ENCODE data around the gene TMEM139.

TMEM139 gene

DNA sequence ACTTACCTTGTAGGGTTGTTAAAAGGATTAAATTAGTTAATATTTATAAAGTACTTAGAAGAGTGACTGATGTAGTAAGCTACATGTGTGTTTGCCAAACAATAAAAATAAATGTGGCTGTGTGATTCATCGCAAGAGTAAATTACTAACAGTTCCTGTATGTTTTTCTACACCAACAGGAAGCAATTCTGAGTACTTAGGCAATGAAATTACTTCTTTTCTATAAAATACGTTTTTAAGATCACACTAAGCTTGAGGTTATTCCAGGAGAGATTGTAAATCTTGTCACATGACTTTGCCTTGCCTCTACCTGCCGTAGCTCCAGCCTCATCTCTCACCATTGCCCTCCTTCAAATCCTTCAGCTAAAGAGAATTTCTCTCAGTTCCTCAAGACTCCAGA, 39.6 kb upstream of the TMEM139 start:
- no peaks in the 10 kb centered on the region for H3K9me3 ChIP-seq (ENCODE audit: insufficient read depth, low read depth, low read length)
- H3K36me3 ChIP-seq (ENCODE audit: insufficient read depth, low read depth, low read length) = no peaks in the 10 kb centered on the region
- H3K4me3 ChIP-seq (ENCODE audit: low read length) = no peak overlapping the region
- H3K27ac ChIP-seq (ENCODE audit: low read length) = no peak overlapping the region
- H3K4me1 ChIP-seq (ENCODE audit: insufficient read depth, low read length) = no peaks in the 10 kb centered on the region
- peaks cover 10% of the 10 kb centered on the region for H3K27me3 ChIP-seq (ENCODE audit: insufficient read depth, low read length)
- H3K9ac ChIP-seq (ENCODE audit: low read depth, low read length) = no peak overlapping the region

DNA sequence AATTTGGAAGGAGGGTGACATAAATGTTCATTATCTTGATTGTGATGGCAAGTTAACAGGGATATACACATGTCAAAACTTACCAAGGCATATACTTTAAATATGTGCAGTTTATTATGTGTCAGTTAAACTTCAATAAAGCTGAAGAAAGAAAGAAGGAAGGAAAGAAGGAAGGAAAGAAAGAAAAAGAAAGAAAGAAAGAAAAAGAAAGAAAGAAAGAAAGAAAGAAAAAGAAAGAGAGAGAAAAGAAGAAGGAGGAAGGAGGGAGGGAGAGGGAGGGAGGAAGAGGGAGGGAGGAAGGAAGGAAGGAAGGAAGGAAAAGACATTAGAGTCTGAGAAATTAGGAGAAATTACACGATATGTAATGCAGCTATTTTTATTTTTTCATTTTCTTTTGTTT, 37.4 kb upstream of the TMEM139 start:
- no peak overlapping the region for H3K9ac ChIP-seq (ENCODE audit: low read depth, low read length)
- H3K4me3 ChIP-seq (ENCODE audit: low read length) = no peak overlapping the region
- no peaks in the 10 kb centered on the region for H3K9me3 ChIP-seq (ENCODE audit: insufficient read depth, low read depth, low read length)
- H3K27ac ChIP-seq (ENCODE audit: low read length) = no peak overlapping the region
- no peaks in the 10 kb centered on the region for H3K27me3 ChIP-seq (ENCODE audit: insufficient read depth, low read length)
- H3K4me1 ChIP-seq (ENCODE audit: insufficient read depth, low read length) = no peaks in the 10 kb centered on the region
- no peaks in the 10 kb centered on the region for H3K36me3 ChIP-seq (ENCODE audit: insufficient read depth, low read depth, low read length)

DNA sequence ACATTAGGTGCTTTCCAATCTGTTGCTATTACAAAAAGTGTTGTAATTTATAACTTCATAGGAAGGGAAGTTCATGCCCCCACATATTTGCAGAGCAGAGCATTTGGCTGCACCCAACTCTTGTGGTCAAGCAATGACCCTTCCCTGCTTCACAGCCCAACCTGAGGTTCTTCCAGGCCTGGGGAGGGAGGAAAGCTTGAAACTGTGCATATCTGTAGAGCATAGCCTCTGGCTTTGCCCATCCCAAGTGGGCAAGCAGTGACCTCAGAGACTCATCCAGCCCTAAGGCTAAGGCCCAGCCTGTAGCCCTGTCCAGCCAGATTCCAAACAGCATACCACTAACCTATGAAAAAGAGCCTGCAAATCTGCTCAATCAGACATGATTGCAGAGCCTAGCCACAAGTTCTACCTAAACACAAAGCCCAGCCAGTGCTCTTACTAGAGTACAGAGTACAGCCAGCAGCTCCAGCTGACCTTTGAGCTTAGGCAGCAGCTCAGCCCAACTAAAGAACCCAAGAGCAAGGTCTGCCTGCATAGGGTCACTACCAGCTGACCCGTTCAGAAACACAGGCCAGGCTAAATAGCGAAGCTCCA, 35.9 kb upstream of the TMEM139 start:
- Histone ChIP-seq H3K27ac (ENCODE audit: low read length) (no peak overlapping the region), H3K4me1 (ENCODE audit: insufficient read depth, low read length) (no peaks in the 10 kb centered on the region), H3K9me3 (ENCODE audit: insufficient read depth, low read depth, low read length) (no peaks in the 10 kb centered on the region)

DNA sequence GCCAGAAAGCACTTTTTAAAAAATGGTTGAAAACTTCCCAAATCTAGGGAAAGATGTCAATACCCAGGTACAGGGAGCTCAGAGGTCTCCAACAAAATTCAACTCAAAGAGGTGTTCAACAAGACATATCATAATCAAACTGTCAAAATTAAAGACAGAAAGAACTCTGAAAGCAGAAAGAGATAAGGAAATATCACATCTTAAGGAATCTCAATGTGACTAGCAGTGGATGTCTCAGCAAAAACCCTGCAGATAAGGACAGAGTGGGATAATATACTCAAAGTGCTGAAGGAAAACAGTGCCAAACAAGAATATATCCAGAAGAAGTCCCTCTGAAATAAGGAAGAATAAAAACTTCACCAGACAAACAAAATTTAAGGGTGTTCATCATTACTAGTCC, 34.6 kb upstream of the TMEM139 start:
- no peaks in the 10 kb centered on the region for H3K36me3 ChIP-seq (ENCODE audit: insufficient read depth, low read depth, low read length)

More for the DNA sequence above, 35.9 kb upstream of the TMEM139 start:
- no peak overlapping the region for H3K9ac ChIP-seq (ENCODE audit: low read depth, low read length)
- no peaks in the 10 kb centered on the region for H3K27me3 ChIP-seq (ENCODE audit: insufficient read depth, low read length)
- H3K36me3 ChIP-seq (ENCODE audit: insufficient read depth, low read depth, low read length) = no peaks in the 10 kb centered on the region
- H3K4me3 ChIP-seq (ENCODE audit: low read length) = no peak overlapping the region

DNA sequence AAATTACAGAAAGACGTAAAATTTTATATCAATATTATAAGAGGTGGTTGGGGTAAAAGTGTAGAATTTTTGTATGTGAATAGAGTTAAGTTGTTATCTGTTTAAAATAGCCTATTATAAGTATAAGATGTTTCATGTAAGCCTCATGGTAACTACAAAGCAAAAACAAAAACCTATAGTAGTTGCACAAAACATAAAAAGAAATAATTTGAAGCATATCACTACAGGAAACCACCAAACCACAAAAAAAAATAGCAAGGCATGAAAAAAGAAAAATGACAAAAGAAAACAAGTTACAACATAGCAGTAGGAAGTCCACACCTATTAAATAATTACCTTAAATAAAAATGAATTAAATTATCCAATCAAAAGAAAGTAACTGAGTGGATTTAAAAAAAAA, 33.9 kb upstream of the TMEM139 start:
- Histone ChIP-seq H3K27me3 (ENCODE audit: insufficient read depth, low read length) (no peaks in the 10 kb centered on the region), H3K4me3 (ENCODE audit: low read length) (no peak overlapping the region), H3K9me3 (ENCODE audit: insufficient read depth, low read depth, low read length) (no peaks in the 10 kb centered on the region), H3K27ac (ENCODE audit: low read length) (no peak overlapping the region), H3K36me3 (ENCODE audit: insufficient read depth, low read depth, low read length) (no peaks in the 10 kb centered on the region), H3K4me1 (ENCODE audit: insufficient read depth, low read length) (no peaks in the 10 kb centered on the region), H3K9ac (ENCODE audit: low read depth, low read length) (no peak overlapping the region)

More for the DNA sequence above, 34.6 kb upstream of the TMEM139 start:
- Histone ChIP-seq H3K27ac (ENCODE audit: low read length) (no peak overlapping the region), H3K9ac (ENCODE audit: low read depth, low read length) (no peak overlapping the region), H3K4me3 (ENCODE audit: low read length) (no peak overlapping the region), H3K9me3 (ENCODE audit: insufficient read depth, low read depth, low read length) (no peaks in the 10 kb centered on the region), H3K27me3 (ENCODE audit: insufficient read depth, low read length) (no peaks in the 10 kb centered on the region), H3K4me1 (ENCODE audit: insufficient read depth, low read length) (no peaks in the 10 kb centered on the region)

DNA sequence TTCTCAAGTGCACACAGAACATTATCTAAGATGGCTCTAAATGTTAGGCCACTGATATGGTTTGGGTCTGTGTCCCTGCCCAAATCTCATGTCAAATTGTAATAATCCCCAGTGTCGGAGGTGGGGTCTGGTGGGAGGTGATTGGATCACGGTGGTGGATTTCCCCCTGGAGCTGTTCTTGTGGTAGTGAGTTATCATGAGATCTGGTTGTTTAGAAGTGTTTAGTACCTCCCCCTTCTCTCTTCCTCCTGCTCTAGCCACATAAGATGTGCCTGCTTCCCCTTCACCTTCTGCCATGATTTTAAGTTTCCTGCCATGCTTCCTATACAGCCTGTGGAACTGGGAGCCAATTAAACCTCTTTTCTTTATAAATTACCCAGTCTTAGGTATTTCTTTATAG, 32.8 kb upstream of the TMEM139 start:
- no peaks in the 10 kb centered on the region for H3K9me3 ChIP-seq (ENCODE audit: insufficient read depth, low read depth, low read length)
- H3K4me1 ChIP-seq (ENCODE audit: insufficient read depth, low read length) = no peaks in the 10 kb centered on the region
- no peaks in the 10 kb centered on the region for H3K36me3 ChIP-seq (ENCODE audit: insufficient read depth, low read depth, low read length)
- no peak overlapping the region for H3K27ac ChIP-seq (ENCODE audit: low read length)
- H3K4me3 ChIP-seq (ENCODE audit: low read length) = no peak overlapping the region
- H3K9ac ChIP-seq (ENCODE audit: low read depth, low read length) = no peak overlapping the region
- H3K27me3 ChIP-seq (ENCODE audit: insufficient read depth, low read length) = no peaks in the 10 kb centered on the region

DNA sequence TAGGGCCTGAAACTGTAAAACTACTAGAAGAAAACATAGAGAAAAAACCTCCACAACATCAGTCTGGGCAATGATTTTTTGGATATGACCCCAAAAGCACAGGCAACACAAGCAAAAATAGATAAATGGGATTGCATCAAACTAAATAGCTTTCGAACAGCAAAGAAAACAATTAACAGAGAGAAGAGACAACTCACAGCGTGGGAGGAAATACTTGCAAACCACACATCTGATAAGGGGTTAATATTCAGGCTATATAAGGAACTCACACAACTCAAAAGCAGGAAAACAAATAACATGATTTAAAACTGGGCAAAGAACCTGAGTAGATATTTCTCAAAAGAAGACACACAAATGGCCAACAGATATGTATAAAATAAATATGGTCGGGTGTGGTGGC, 29.2 kb upstream of the TMEM139 start:
- no peak overlapping the region for H3K9ac ChIP-seq (ENCODE audit: low read depth, low read length)
- no peaks in the 10 kb centered on the region for H3K27me3 ChIP-seq (ENCODE audit: insufficient read depth, low read length)
- no peaks in the 10 kb centered on the region for H3K36me3 ChIP-seq (ENCODE audit: insufficient read depth, low read depth, low read length)
- no peak overlapping the region for H3K4me3 ChIP-seq (ENCODE audit: low read length)
- H3K4me1 ChIP-seq (ENCODE audit: insufficient read depth, low read length) = no peaks in the 10 kb centered on the region
- H3K27ac ChIP-seq (ENCODE audit: low read length) = no peak overlapping the region
- H3K9me3 ChIP-seq (ENCODE audit: insufficient read depth, low read depth, low read length) = no peaks in the 10 kb centered on the region

DNA sequence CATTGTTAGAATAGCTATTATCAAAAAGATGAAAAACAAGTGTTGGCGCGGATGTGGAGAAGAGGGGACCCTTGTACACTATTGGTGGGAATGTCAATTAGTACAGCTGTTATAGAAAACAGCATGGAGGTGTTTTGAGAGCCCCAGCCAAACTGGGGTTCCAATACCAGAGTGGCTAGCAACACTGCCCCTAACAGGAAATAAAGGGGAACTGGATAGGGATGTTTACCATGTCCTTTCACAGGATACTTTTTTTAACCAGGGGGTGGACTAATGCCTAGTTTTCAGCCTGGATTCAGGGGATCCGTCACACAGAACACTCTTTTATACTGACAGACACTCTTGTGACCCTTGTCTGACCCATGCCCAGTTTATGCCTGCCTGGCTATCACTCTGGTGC, 28.4 kb upstream of the TMEM139 start:
- Histone ChIP-seq H3K9ac (ENCODE audit: low read depth, low read length) (no peak overlapping the region), H3K36me3 (ENCODE audit: insufficient read depth, low read depth, low read length) (no peaks in the 10 kb centered on the region), H3K27ac (ENCODE audit: low read length) (no peak overlapping the region), H3K9me3 (ENCODE audit: insufficient read depth, low read depth, low read length) (no peaks in the 10 kb centered on the region), H3K4me1 (ENCODE audit: insufficient read depth, low read length) (no peaks in the 10 kb centered on the region), H3K27me3 (ENCODE audit: insufficient read depth, low read length) (no peaks in the 10 kb centered on the region), H3K4me3 (ENCODE audit: low read length) (no peak overlapping the region)

DNA sequence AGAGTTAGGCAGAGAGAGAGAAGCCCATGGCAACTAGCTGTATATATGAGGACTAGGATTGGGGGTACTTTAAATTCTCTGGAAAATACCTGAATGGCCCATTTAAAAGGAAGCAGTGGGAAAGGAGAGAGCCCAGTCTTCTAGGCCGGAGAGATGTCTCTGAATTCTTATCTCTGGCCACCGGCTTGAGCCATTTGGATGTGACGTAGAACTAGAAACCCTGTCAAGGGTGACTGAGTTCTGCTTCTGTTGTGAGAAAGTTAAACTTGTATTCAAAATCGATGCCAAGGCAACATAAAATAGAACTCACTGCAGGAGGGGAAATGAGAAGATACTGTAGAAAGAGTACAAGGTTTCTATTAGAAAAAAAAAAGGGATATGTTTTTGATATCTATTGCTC, 27.8 kb upstream of the TMEM139 start:
- Histone ChIP-seq H3K36me3 (ENCODE audit: insufficient read depth, low read depth, low read length) (no peaks in the 10 kb centered on the region), H3K9me3 (ENCODE audit: insufficient read depth, low read depth, low read length) (no peaks in the 10 kb centered on the region), H3K9ac (ENCODE audit: low read depth, low read length) (no peak overlapping the region), H3K27me3 (ENCODE audit: insufficient read depth, low read length) (no peaks in the 10 kb centered on the region), H3K4me1 (ENCODE audit: insufficient read depth, low read length) (no peaks in the 10 kb centered on the region), H3K27ac (ENCODE audit: low read length) (no peak overlapping the region), H3K4me3 (ENCODE audit: low read length) (no peak overlapping the region)

DNA sequence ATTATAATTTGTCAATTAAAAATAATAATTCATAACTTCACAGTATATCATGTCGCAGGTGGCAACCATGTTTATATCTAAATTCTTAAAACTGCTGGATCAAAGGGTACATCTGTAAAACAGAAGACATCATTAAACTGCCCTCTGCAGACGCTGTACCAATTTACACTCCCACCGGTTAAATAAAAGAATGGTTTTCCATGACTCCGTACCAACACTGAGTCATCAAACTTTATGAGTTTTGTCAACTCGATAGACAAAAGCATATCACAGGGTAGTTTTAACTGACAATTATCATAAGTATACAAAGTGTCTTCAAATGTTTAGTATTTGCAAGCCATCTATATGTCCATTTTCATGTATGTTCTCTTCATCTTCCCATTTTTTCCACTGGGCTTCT, 27.3 kb upstream of the TMEM139 start:
- H3K27me3 ChIP-seq (ENCODE audit: insufficient read depth, low read length) = no peaks in the 10 kb centered on the region
- H3K4me1 ChIP-seq (ENCODE audit: insufficient read depth, low read length) = no peaks in the 10 kb centered on the region
- no peaks in the 10 kb centered on the region for H3K9me3 ChIP-seq (ENCODE audit: insufficient read depth, low read depth, low read length)
- H3K27ac ChIP-seq (ENCODE audit: low read length) = no peak overlapping the region
- no peak overlapping the region for H3K9ac ChIP-seq (ENCODE audit: low read depth, low read length)
- H3K4me3 ChIP-seq (ENCODE audit: low read length) = no peak overlapping the region
- H3K36me3 ChIP-seq (ENCODE audit: insufficient read depth, low read depth, low read length) = no peaks in the 10 kb centered on the region

DNA sequence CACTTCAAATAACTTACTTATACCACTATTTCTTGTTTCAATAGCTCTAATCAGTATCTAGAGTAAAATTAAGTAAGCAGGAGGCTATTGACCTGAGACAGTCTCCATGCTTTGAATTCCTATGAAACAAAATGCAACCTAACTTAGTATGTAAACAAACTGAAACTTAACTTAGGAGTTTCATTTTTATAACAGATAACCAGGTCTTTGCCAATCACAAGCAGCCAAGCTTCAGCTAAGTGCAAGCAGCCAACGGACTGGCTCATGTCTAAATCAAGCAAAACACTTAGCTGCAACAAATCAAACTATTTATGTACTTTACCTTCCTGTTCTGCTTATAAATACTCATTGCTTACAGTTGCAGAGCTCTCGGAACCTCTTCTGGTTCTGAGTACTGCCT, 25.9 kb upstream of the TMEM139 start:
- Histone ChIP-seq H3K27me3 (ENCODE audit: insufficient read depth, low read length) (no peaks in the 10 kb centered on the region; the same call in 1 of the 2 replicates), H3K4me1 (ENCODE audit: insufficient read depth, low read length) (no peaks in the 10 kb centered on the region), H3K4me3 (ENCODE audit: low read length) (no peak overlapping the region), H3K36me3 (ENCODE audit: insufficient read depth, low read depth, low read length) (no peaks in the 10 kb centered on the region), H3K9ac (ENCODE audit: low read depth, low read length) (no peak overlapping the region), H3K9me3 (ENCODE audit: insufficient read depth, low read depth, low read length) (no peaks in the 10 kb centered on the region), H3K27ac (ENCODE audit: low read length) (no peak overlapping the region)

DNA sequence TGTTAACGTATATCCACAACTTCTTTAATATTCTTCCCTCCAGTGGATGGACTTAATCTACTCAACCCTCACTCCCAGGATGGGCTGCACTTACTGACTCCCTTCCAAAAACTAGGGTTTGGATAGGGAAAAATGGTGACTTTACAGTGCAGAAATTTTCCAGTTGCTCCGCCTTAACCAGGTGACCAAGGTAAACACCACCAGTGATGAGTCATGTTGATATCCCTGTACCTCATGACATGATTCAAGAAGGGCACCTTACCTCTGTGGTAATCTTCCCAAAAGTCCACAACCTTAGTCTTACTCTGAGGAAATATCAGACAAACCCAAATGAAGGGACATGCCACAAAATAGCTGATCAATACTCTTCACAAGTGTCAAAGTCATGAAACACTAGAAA, 25.0 kb upstream of the TMEM139 start:
- H3K4me3 ChIP-seq (ENCODE audit: low read length) = no peak overlapping the region
- H3K9ac ChIP-seq (ENCODE audit: low read depth, low read length) = no peak overlapping the region
- no peaks in the 10 kb centered on the region for H3K4me1 ChIP-seq (ENCODE audit: insufficient read depth, low read length)
- no peak overlapping the region for H3K27ac ChIP-seq (ENCODE audit: low read length)
- no peaks in the 10 kb centered on the region for H3K36me3 ChIP-seq (ENCODE audit: insufficient read depth, low read depth, low read length)
- H3K9me3 ChIP-seq (ENCODE audit: insufficient read depth, low read depth, low read length) = no peaks in the 10 kb centered on the region
- H3K27me3 ChIP-seq (ENCODE audit: insufficient read depth, low read length) = no peaks in the 10 kb centered on the region; the same call in 1 of the 2 replicates
